Effector CD8-positive, alpha-beta T cell (primary cell): Measurements from ENCODE around the gene TAGLN2.

Experiments
- DNase-seq: peaks from one replicate; lab custom pipeline; 2025; lab: John Stamatoyannopoulos, UW

The TAGLN2 gene

DNA sequence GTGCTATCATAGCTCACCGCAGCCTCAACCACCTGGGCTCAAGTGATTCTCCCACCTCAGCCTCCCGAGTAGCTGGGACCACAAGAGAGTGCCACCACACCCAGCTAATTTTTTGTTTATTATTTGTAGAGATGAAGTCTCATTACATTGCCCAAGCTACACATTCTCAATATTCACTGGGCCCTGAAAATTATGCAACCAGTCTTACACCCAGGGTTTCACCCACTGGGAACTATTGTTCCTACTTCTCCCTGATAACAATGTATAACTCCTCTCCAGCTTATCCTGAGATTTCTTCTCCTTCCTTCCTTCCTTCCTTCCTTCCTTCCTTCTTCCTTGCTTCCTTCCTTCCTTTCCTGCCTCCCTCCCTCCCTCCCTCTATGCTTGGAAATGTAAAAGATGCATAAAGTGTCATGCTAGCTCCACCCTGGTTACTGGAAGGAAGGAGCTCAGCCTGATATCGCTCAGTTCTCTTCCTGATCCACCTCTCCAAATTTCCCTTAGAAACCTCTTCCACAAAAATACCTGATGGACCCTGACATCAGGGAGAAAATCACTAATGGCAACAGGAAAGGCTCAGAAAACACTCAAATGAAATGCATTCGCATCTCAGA is 51.7 kb downstream of the TAGLN2 start:
- no peak for DNase-seq

DNA sequence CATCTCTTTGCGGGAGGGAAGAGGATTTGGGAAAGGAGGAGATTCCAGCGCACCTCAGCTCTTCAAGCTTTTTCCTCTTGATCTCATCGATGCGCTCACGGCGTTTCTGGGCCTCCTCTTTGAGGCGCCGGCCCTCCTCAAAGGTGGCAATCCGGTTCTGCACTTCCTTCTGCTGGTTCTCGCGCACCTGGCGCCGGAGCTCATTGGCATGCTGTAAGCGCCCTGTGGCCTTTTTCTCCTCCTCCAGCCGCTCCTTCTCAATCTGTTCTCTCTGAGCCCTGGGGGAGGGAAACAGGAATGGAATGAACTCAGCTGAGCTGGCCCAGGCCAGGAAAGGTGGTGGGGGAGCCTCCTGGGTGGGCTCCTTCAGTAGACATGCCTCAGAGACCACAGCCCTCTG is 52.4 kb downstream of the TAGLN2 start:
- DNase-seq, result no peak

DNA sequence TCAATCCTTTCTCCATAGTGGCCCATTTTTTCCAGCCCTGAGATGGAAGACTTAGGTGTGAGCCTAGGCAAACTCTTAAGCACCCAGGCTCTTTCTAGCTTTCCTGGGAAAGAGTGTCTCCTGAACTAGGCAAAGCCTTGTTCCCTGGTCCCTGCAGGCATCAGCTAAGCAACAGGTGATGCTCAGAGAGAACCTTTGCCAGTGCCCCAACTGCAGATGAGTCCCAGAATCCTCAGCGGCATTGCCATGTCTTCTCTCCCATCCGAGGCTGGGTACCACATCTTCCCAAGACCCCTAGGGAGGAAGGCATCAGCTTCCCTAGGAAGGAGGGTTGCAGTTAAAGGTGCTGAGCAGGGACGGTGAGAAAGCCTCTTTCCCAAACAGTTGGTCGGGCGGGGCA is 54.6 kb downstream of the TAGLN2 start:
- no peak for DNase-seq

DNA sequence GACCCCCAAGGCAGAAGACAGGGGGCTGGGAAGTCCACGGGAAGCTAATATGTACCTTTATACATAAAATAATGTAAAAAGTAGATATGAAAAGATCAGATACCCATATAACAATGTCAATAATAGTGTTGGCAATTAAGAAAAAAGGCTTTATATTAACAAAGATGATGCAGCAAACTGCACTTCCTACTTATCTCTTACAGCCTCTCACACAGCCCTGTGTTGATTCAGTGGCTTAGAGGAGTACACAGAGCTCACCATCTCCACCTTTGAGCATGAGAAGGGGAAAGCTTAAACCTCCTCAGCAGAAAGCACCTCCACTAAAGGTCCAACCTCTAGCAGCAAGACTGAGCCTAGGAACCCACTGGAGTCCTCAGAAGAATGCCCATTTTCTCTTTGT is 55.7 kb downstream of the TAGLN2 start:
- no peak for DNase-seq

DNA sequence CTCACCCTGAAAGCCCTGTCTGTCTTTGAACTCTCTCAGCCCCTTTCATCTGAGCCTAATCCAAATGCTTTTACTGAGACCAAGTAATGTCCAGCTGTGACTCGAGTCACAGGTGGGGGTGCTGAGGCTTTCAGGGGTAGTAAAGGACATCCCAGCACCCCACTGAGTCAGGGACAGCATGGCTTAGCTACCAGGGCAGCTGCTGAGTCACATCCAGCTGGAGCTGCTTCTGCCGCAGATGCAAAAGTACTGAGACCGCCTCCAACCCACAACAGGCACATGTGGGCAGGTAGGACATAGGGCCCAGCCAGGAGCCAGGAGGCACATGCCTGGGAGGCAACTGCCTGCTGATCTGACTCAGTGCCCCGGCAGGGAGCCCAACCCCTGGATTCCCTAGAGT is 56.1 kb downstream of the TAGLN2 start:
- no peak for DNase-seq

DNA sequence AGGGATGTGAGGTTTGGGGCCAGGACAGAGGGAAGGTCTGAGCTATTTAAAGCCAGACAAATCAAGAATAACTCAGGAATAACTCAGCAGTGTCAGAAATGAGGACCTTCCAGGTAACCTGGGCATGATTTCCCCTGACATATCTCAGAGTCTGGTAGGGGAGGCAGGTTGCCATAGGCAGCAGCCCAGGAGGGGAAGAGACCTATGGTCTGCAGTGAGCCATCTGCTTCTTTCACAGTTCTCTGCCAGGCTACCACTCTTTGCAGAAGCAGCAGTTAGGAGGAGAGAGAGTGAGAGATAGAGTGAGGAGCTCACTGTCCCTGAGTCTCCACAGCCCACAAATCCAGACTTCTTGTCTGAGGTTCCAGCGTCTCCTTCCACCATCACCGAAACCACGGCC is 56.5 kb downstream of the TAGLN2 start:
- no peak for DNase-seq
